GM18951 (cell line): Measurements from ENCODE around the gene ZEB2.

ENCODE experiments used
- POLR2A ChIP-seq: IDR thresholded peaks from 4 replicates; pipeline ENCODE4 v1.6.1; 2011; ENCODE audit warnings: mild to moderate bottlenecking; ENCODE audit not compliant: insufficient read length, insufficient read depth; ENCODE audit errors: extremely low read depth
- in situ Hi-C: fragments of 300-500 bp; cut with MboI; formaldehyde crosslinking; loops from one replicate; pipeline ENCODE4 v1.12.0; 2022; ENCODE audit warnings: low sequenced_read_pairs, mixed read lengths, inconsistent platforms; ENCODE audit not compliant: unreplicated experiment

ZEB2 gene

DNA sequence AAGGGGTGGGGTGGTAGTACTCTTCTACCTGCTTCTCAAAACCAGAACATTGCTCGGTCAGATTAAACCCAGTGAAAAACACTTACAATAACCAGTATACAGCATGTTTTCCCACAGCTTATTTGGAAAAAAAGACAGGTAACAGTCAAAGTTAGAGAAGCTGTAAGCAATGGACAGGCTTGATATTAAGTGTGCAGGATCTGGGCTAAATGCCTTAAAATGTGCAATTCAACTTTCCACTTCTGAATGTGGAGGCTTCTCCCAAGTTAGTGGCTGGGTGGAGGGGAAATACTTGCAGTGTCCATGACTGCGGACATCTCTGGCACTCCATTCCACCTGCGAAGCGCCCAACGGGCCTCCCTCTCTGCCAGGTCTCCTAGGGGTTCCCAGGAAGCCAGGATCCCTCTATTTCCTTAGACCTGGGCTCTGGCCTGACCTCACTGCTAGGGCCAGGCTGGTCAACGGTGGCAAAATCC is 5.3 kb downstream of the ZEB2 start:
- TF ChIP-seq POLR2A: no peak
- in situ Hi-C loops: no loop called here

DNA sequence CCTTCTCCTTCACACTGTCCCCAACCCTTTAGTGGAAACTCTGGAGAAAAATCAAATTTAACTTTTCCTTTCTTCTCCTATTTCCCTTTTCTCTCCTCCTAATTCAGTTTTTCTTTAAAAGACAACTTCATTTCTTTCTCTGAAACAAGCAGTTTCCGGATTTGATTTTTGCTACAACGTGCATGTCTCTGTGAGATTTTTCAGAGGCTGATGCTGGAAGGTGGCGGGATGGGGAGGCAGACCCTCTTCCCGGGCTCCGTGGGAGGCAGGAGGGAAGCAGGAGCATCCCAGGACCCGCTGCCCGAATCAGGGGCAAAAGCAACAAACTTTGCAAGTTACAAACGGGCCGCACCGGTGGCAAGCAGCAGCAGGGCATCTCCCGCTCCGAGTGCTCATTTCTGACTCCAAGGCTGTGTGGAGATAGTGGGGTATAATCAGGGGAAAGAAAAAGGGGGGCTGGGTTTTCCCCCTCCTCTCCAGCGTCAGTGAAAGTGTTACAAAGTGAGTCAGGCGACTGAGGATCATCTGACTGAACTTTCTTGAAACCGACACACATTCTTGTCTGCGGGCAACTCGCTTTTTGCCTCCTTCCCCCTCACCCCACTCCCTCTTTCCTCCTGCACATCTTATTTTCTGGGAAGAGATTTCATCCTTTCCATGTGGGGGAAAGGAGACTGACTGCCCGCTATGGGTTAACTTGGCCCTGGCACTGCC is 6.4 kb downstream of the ZEB2 start:
- in situ Hi-C loops: no loop called here
- no peak for TF ChIP-seq POLR2A

DNA sequence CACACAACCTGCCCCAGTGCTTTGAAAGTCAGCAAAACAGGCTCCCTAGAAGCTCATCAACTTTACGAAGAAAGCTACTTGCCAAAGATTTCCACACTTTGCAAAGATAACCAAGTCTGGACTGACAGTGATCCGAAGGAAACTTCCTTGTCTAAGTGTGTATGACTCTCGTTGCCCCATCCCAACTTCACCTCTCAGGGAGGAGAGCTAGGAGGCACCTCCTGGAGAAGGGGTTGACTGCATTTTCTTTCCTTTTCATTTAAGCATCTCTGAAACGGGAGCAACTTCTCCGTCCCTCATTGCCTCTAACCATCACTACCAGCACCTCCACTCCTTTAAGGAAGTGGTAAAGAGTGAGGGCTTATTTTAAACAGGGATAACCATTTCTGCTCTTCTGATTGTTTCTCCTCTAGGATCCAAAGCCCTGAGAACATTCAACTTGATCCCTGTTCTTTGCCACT is 7.0 kb downstream of the ZEB2 start:
- in situ Hi-C loops: no loop called here
- TF ChIP-seq POLR2A: no peak

DNA sequence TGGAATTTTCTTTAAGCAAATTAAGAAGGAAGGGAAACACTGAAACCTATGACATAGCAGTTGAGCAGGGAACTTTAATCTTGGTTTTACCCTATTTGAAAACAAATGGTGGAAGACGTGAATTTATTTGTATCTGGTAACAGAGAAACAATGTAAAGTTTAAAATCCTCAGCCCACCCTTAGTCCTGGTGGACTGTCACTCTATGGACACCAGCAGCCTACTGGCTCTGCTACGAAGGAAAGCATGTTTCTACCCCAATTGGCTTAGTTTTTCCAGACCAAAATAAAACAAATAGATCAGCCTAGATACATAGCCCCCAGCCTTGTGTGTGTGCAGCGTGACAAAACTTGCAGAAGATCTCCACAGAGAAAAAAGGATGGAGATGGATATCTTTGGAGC is 7.4 kb downstream of the ZEB2 start:
- no peak for TF ChIP-seq POLR2A
- in situ Hi-C loops: no loop called here

DNA sequence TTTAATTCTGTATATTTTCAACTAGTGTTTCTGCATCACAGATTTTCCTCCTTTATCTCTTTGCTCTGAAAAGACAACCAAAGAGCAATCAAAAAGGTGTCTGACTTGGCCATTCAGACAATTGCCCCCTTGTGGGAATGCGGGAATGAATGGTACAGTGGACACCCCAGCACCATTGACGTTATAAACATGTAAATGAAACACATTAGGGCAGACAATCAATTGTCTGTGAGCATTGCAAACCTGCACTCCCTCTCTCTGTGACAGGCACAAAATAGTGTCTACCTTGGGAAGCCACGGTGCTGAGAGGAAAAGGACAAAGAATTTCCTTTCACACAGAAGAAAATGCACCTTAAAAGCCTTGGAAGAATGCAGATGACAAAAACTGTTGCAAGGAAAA is 8.0 kb downstream of the ZEB2 start:
- TF ChIP-seq POLR2A: no peak
- in situ Hi-C loops: no loop called here

DNA sequence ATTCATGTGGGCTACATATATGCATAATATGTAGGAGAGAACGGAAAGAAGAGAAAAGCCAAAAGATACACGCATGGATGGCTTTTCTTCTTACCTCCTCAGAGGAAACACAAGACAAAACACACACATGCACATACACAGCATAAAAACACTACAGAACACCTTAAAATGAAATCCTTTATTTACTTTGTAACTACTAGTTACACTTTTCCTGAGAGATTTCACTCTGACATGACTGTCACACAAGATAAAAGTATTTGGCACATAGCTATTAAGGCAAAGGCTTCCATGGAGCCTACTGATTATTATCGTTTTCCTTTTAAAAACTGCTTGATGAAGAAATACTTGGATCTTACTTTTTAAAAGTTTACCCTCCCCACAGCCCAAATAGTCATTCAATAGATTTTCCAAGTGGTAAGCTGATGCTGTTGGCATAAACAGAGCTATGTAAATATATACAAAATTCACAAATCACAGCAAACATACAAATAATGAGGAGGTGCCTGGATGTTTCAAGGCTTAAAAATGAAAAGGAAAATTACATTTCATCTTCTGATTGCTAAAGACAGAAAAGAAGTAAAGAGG is 8.6 kb downstream of the ZEB2 start:
- no peak for TF ChIP-seq POLR2A
- in situ Hi-C loops: no loop called here

DNA sequence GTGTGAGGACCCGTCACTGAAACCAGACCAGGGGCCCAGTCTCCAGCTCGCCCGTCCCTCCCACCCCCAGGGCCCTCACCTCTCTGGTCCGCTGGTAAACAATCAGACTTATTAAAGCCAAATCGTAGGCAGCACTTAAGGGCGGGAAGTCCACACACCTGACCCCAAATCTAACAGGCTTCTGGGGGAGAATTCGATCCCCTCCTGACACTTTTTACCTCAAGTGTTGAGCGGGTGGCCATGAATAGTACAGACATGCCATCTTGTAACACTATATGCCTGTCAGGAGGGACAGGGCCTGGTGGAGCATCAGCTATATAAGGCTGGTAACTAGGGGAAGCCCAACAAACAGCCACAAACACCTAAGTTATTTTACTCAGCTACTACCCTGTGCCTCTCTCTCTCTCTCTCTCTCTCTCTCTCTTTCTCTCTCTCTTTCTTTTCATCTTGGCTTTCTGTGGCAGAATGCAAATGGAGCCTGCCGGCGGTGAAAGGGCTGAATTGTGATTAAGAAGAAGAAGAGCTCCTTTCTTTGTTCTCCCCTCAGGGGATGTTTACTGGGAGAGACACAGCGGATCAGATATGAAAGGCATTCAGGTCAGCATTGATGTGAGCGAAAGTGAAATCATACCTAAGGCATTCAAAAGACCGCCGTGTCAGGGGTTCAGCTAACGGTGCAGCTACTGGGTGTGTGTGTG is 9.5 kb downstream of the ZEB2 start:
- TF ChIP-seq POLR2A: no peak
- in situ Hi-C loops: no loop called here

DNA sequence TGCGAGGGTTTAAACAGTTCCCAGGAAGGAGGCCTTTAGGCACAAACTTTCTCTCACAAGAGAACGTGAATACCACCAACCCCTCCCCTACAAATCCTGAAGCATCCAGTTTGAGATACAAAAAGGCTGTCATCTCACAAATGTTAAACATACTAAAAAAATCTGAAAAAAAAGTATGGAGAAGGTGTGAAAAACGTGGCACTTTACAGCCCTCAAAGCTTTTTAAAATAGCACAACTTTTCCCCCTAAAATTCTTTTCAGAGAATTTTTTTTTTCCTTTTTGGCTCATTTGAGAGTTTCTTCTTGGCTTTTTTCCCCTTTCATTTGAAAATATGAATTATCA is 10.1 kb downstream of the ZEB2 start:
- in situ Hi-C loops: no loop called here
- no peak for TF ChIP-seq POLR2A

DNA sequence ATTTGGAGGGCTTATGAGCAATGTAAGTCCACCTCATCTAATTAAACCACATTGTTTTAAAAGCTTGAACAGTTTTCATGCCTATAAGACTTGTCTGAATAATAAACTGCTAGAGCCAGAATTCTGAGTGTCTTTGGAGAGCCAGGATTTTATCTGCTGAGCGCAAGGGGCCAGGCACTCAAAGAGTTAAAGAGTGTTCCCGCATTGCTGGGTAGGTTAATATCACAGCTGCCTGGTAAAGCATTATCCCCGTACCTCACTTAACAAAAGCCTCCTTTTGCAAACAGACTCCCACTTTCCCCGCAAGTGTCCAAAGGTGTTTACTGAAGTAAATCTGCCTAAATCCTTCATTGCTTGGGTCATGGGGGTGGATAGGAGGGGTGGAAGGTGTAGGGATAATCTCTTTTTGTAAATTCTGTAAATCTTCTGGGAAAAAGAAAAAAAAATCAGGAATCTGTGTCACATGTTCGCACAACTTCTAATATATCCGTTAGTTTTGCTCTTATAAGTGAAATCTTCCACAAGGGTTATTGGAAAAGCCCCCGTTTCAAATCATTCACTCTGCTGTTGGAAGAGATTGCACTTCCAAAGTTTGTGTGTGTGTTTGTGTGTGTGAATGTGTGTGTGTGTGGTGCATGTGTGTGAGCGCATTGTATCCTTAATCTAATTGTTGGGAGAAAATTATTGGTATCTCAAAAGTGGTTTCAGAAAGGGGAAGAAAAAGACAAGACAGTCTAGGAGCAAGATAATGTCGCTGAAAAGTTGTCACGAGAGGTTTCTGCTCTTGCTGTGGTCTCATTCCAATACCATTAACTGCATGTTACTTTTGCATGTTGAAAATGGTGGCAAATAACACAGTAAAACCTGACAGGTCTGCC is 10.7 kb downstream of the ZEB2 start:
- no peak for TF ChIP-seq POLR2A
- in situ Hi-C loops: no loop called here

DNA sequence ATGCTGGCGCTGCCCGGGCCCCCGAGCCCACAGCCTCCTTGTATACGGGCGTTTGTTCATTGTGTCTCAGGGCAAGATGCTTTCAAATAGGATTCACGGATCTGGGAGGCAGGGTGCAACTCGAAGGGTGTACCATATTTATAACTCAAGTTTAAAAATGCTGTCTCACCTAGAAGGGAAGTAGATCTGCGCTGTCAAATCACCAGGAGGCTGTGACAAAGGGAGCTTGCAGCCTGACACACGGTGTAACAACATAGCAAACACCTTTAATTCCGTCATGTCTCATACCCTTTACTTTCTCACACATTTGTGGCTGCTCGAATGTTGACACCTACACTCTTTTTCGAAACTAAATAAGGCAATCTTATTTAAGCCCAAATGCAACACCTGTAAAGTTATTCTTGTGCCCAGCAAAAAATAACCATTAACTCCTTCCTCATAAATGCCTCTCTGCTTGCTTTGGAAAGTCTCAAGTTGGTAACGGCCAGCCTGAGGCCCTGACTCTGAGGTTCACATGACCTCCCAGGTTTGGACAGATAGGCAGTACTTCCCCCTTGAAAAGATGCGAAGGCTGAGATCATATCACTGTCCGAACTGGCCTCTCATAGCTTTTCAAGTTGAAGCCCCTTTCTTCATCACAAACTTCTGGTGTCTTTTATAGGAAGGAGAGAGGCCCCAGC is 11.6 kb downstream of the ZEB2 start:
- TF ChIP-seq POLR2A: no peak
- in situ Hi-C loops: no loop called here

DNA sequence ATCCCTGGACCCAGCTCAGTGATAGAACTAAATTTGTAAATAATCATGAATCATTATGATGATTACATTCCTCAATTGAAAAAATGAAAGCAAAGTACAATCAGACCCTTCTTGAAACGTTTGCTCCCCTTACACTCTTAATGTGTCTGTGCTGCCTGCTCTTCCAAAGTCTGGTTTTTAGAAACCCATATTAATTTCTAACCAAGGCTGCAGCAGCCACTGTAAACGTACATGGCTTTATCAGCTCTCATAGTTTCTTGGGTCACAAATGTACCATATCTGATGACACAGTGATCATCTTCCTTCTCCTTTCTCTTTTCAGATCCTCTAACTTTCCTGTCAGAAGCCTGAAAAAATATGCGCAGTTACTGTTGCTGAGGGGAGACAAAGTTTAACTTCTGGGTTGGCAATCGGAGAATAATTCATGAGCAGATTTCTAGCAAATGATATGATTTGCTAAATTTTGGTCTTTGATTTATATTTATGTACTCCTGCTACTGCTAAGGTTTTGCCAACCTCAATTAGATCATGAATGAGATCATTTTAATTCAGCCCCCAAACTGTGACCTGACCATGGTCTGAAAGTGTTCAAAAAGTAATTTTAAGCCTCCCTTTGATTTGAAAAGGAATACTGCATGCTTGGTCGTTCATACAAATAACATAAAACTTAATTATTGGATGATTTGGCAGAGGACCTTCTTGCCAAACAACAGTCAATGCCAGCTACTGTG is 12.3 kb downstream of the ZEB2 start:
- in situ Hi-C loops: no loop called here
- no peak for TF ChIP-seq POLR2A

DNA sequence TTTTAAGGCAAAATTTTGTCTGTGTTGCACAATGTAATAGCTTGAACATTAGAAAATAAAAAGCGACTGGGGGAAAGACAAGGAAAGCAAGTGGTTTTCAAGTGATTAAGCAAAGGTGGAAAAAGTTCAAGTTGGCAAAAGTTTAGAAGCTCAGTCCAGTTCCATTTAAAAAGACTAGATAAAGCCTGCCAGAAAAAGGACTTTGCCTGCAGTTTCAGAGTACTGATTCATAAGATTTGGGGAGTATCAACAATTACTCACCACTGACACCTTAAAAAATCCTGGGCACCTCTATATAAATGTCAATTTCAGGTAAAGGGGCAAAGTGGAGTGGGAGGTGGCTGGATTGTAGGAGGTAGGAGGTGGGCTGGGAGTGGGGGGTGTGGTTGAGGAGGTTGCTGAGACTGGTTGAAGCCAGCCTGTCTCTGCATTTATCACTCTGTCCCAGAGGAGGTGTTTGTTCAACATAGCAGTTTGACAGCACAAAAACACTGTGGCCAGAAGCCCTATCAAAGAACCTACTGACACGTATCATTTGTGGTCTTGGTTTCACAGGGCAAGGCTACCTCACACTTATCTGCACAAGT is 14.6 kb downstream of the ZEB2 start:
- in situ Hi-C loops: no loop called here

DNA sequence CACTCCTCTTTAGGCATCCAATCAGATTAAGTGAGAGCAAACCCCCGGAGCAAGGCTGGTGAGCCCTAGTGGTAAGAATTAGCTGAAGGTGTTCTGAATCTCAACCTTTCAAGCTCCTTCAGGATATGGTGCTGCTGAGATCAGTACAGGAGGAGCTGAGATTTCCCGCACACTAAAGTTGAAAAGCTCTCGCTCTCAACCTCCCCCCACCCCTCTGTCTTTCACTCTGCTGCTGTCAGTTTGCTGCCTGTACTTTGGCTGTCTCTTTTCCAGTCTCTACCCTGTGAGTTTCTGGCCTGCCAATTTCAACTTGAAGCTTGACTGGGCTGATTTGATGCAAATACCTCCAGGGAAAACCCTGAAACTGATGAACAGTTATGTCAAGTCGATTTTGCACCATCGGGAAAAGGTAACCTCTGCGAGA is 15.7 kb downstream of the ZEB2 start:
- in situ Hi-C loops: no loop called here
- no peak for TF ChIP-seq POLR2A

More for the DNA sequence above, 14.6 kb downstream of the ZEB2 start:
- TF ChIP-seq POLR2A: no peak
